Uterus (tissue), 2 donors: ENCODE data around the gene NBPF14.
"Not testable (repeated sequence)": the region's sequence is repeated elsewhere in the genome, so short reads cannot be mapped to it uniquely, and the experiment has no call there.

Experiments used
- POLR2A ChIP-seq, 2 donors: fragments of 450-650 bp; IDR thresholded peaks; one replicate each; pipeline ENCODE4 v1.6.1; 2016; ENCODE audit warnings: antibody characterized with exemption in 2 of 2, mild to moderate bottlenecking in 1 of 2, moderate library complexity in 1 of 2
- TF ChIP-seq, protein P1 (sequence below), 4 experiments: fragments of 200-600 bp in 2 of 4; fragments of 450-650 bp in 2 of 4; sonication (generic) in 2 of 4; IDR thresholded peaks; one replicate each; pipeline ENCODE4 v1.5.1; 2016 to 2019; ENCODE audit warnings: antibody characterized with exemption in 4 of 4, mild to moderate bottlenecking in 2 of 4, moderate library complexity in 1 of 4

DNA sequence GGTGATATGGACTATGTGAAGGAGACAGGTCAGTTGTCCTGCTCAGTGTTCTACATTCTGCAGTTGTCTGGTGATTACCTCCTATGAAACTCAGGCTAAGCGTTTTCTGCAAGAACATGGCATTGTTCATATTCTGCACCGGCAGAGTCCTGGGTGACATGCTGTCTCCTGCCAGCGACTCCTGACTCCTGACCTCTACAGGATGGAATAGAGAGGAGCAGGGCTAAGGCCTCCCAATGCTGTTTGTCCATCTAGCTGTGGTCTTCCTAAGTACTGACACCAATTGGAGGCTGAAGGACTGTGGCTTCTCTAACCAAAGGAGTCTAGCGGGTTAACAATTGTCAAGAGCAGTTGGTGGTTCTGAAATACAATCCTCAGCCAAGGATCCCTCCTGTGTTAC is 63.7 kb downstream of the NBPF14 start:
- TF ChIP-seq, protein P1, sequence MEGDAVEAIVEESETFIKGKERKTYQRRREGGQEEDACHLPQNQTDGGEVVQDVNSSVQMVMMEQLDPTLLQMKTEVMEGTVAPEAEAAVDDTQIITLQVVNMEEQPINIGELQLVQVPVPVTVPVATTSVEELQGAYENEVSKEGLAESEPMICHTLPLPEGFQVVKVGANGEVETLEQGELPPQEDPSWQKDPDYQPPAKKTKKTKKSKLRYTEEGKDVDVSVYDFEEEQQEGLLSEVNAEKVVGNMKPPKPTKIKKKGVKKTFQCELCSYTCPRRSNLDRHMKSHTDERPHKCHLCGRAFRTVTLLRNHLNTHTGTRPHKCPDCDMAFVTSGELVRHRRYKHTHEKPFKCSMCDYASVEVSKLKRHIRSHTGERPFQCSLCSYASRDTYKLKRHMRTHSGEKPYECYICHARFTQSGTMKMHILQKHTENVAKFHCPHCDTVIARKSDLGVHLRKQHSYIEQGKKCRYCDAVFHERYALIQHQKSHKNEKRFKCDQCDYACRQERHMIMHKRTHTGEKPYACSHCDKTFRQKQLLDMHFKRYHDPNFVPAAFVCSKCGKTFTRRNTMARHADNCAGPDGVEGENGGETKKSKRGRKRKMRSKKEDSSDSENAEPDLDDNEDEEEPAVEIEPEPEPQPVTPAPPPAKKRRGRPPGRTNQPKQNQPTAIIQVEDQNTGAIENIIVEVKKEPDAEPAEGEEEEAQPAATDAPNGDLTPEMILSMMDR (IDR thresholded peaks at IDR 0.05) = not testable (repeated sequence)
- not testable (repeated sequence) for TF ChIP-seq POLR2A (IDR thresholded peaks at IDR 0.05)
